SK-N-SH (cell line): ENCODE measurements around the gene SEPTIN12. TPM values are rescaled to one million over a fixed set of nuclear protein-coding genes. Genes with fewer than 3 reads are reported as not detected.

ENCODE experiments used
- CTCF ChIA-PET: fragments of 300-600, 350-600 bp; formaldehyde crosslinking; extraction: SDS; loops from one replicate; lab custom pipeline; 2021; lab: Yijun Ruan, JAX
- POLR2A ChIA-PET: fragments of 350-600 bp; sonication (Branson Sonifier 250); formaldehyde crosslinking; extraction: SDS; loops from one replicate; lab custom pipeline; 2020; ENCODE audit warnings: antibody characterized with exemption, inconsistent platforms; lab: Yijun Ruan, JAX
- DNase-seq: peaks from one replicate; pipeline ENCODE4 v3.0.0; 2012
- H2AFZ ChIP-seq: fragments of 200-600 bp; sonication (generic); 2 replicates; pipeline ENCODE4 v1.8.1; 2016; ENCODE audit warnings: antibody characterized with exemption, mild to moderate bottlenecking, low read depth
- H3F3A ChIP-seq: fragments of 200-600 bp; sonication (generic); replicated peaks from 2 replicates; pipeline ENCODE3; 2016; ENCODE audit warnings: antibody characterized with exemption, mild to moderate bottlenecking; ENCODE audit not compliant: insufficient read depth
- H3K27ac ChIP-seq, 2 experiments: fragments of 200-500 bp in 1 of 2; fragments of 200-600 bp in 1 of 2; sonication (Bioruptor generic) in 1 of 2; sonication (generic), shearing (Covaris generic) in 1 of 2; 2 replicates each; pipeline versions ENCODE4 v1.5.1 to v1.6.1; 2014 to 2016; ENCODE audit warnings: low read depth in 2 of 2, inconsistent platforms in 1 of 2, low read length in 1 of 2, mild to moderate bottlenecking in 1 of 2, mixed read lengths in 1 of 2
- H3K27me3 ChIP-seq: fragments of 200-600 bp; sonication (generic), shearing (Covaris generic); 2 replicates; pipeline ENCODE4 v1.6.1; 2016; ENCODE audit warnings: mixed run types; ENCODE audit not compliant: insufficient read depth
- H3K36me3 ChIP-seq, 2 experiments: fragments of 200-500 bp in 1 of 2; fragments of 200-600 bp in 1 of 2; sonication (Bioruptor generic) in 1 of 2; sonication (generic) in 1 of 2; replicated peaks in 1 of 2; 2 replicates each; pipeline versions ENCODE3 to v1.5.1; 2014 to 2016; ENCODE audit warnings: low read length in 1 of 2, mild to moderate bottlenecking in 1 of 2; ENCODE audit not compliant: insufficient read depth in 2 of 2, control insufficient read depth in 1 of 2
- H3K4me1 ChIP-seq, 2 experiments: fragments of 200-500 bp in 1 of 2; fragments of 200-600 bp in 1 of 2; sonication (Bioruptor generic) in 1 of 2; sonication (generic), shearing (Covaris generic) in 1 of 2; 2 replicates each; pipeline versions ENCODE4 v1.5.1 to v1.6.1; 2014 to 2016; ENCODE audit warnings: low read depth in 1 of 2, low read length in 1 of 2, mixed run types in 1 of 2; ENCODE audit not compliant: insufficient read depth in 2 of 2, control insufficient read depth in 1 of 2
- H3K4me2 ChIP-seq: fragments of 200-600 bp; sonication (generic), shearing (Covaris generic); 2 replicates; pipeline ENCODE4 v1.6.1; 2017; ENCODE audit warnings: mixed run types
- H3K4me3 ChIP-seq, 2 experiments: fragments of 200-500 bp in 1 of 2; fragments of 200-600 bp in 1 of 2; sonication (Bioruptor generic) in 1 of 2; sonication (generic), shearing (Covaris generic) in 1 of 2; 2 replicates each; pipeline versions ENCODE4 v1.5.1 to v1.8.1; 2014 to 2016; ENCODE audit warnings: low read depth in 2 of 2, inconsistent platforms in 1 of 2, low read length in 1 of 2, mild to moderate bottlenecking in 1 of 2, mixed read lengths in 1 of 2, moderate library complexity in 1 of 2
- H3K79me2 ChIP-seq: fragments of 200-600 bp; sonication (generic); 2 replicates; pipeline ENCODE4 v1.8.1; 2017; ENCODE audit warnings: mild to moderate bottlenecking; ENCODE audit not compliant: insufficient read depth
- H3K9ac ChIP-seq: fragments of 200-600 bp; sonication (generic); 2 replicates; pipeline ENCODE4 v1.6.1; 2017; ENCODE audit warnings: mixed run types
- H3K9me2 ChIP-seq: fragments of 200-600 bp; sonication (generic); 2 replicates; pipeline ENCODE4 v1.6.1; 2017; ENCODE audit warnings: mixed run types
- H3K9me3 ChIP-seq: fragments of 200-600 bp; sonication (generic); 2 replicates; pipeline ENCODE4 v1.6.1; 2017; ENCODE audit warnings: mixed run types, mild to moderate bottlenecking, moderate library complexity
- H4K20me1 ChIP-seq: fragments of 200-600 bp; sonication (generic); 2 replicates; pipeline ENCODE4 v1.6.1; 2017; ENCODE audit warnings: mild to moderate bottlenecking, mixed run types; ENCODE audit not compliant: insufficient read depth
- CHD2 ChIP-seq: fragments of 150-350 bp; IDR thresholded peaks from 2 replicates; pipeline ENCODE4 v1.6.1; 2018; ENCODE audit warnings: low read length; ENCODE audit not compliant: partially characterized antibody
- ELF1 ChIP-seq: IDR thresholded peaks from 2 replicates; pipeline ENCODE4 v1.4.0; 2012
- FOSL2 ChIP-seq: IDR thresholded peaks from 2 replicates; pipeline ENCODE4 v1.4.0; 2012; ENCODE audit warnings: low read depth, mild to moderate bottlenecking, moderate library complexity, borderline replicate concordance
- FOXJ3 ChIP-seq: sonication (generic); formaldehyde crosslinking; IDR thresholded peaks from 2 replicates; pipeline ENCODE4 v1.5.1; 2020; ENCODE audit warnings: mild to moderate bottlenecking, missing genetic modification reagents
- GATA2 ChIP-seq: sonication (generic); formaldehyde crosslinking; IDR thresholded peaks from 2 replicates; pipeline ENCODE4 v1.5.0; 2020; ENCODE audit warnings: mild to moderate bottlenecking, missing genetic modification reagents
- IRF3 ChIP-seq: fragments of 150-350 bp; IDR thresholded peaks from 2 replicates; pipeline ENCODE4 v1.6.1; 2016; ENCODE audit warnings: mild to moderate bottlenecking, low read depth, low read length
- JUND ChIP-seq: IDR thresholded peaks from 2 replicates; pipeline ENCODE4 v1.4.0; 2012
- MXI1 ChIP-seq: IDR thresholded peaks from 2 replicates; pipeline ENCODE4 v1.6.1; 2012; ENCODE audit warnings: mild to moderate bottlenecking, low read depth, low read length, improper control_type of control experiment
- NRF1 ChIP-seq: IDR thresholded peaks from 2 replicates; pipeline ENCODE4 v1.6.1; 2012; ENCODE audit warnings: low read depth, mild to moderate bottlenecking, low read length
- POLR2AphosphoS5 ChIP-seq: IDR thresholded peaks from 2 replicates; pipeline ENCODE4 v1.6.1; 2012; ENCODE audit warnings: low read depth, low read length
- RAD21 ChIP-seq: IDR thresholded peaks from 2 replicates; pipeline ENCODE4 v1.6.1; 2012; ENCODE audit warnings: mild to moderate bottlenecking, low read length
- REST ChIP-seq: IDR thresholded peaks from 2 replicates; pipeline ENCODE4 v1.6.1; 2012; ENCODE audit warnings: mild to moderate bottlenecking, low read depth, low read length, moderate library complexity
- SIN3A ChIP-seq: IDR thresholded peaks from 2 replicates; pipeline ENCODE4 v1.6.1; 2012; ENCODE audit warnings: low read depth, mild to moderate bottlenecking, low read length, moderate library complexity, borderline replicate concordance
- TAF1 ChIP-seq: IDR thresholded peaks from 2 replicates; pipeline ENCODE4 v1.6.1; 2012; ENCODE audit warnings: low read depth, mild to moderate bottlenecking, low read length, moderate library complexity, borderline replicate concordance
- TCF12 ChIP-seq: IDR thresholded peaks from 2 replicates; pipeline ENCODE4 v1.4.0; 2012
- TEAD4 ChIP-seq: IDR thresholded peaks from 2 replicates; pipeline ENCODE4 v1.4.0; 2012; ENCODE audit warnings: mild to moderate bottlenecking, borderline replicate concordance; ENCODE audit not compliant: insufficient read depth
- WGBS: methylation state at CpG from one replicate; pipeline ENCODE4 v1.1.6; 2017; ENCODE audit warnings: low lambda C conversion rate; 5-methylcytosine and 5-hydroxymethylcytosine counted together
- polyA plus RNA-seq, 3 experiments: library from polyadenylated mRNA; depleted of rRNA; stranded (reverse); fragments of >200 nt; gene quantifications; 2 replicates each; pipeline ENCODE4 v1.2.3, GENCODE V29; 2012
- TF ChIP-seq, protein P1 (sequence below): fragments of 150-350 bp; IDR thresholded peaks from 2 replicates; pipeline ENCODE4 v1.6.1; 2017; ENCODE audit warnings: antibody characterized with exemption, low read length, low read depth, borderline replicate concordance

The SEPTIN12 gene
- polyA plus RNA-seq, 1 of the 3 experiments (the other 2 are of a cell fraction), result 0.07 TPM

DNA sequence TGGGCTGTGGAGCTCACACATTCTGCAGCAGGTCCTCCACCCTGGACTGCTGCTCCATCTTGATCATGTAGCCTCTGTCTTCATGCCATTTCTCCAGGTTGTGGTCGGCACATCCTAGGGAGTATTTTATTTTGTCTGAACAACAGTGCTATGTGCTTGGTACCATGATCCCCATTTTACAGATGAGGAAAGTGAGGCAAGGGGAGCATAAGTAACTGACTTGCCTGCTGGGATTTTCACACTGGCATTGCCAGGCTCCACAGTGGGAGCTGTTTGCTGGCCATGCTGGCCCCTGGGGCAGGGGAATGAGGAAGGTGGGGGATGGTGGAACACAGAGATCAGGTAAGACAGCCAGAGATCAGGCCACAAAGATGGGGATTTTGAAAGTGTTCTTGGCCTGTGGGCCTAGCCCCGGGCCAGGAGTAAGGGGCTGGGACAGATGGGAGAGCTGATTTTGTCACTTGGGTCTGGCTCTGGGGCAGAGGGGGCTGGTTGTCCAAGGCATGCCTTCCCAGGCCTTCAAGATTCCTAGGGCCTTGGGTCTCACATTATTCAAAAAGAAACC, 11.9 kb downstream of the SEPTIN12 start:
- Histone ChIP-seq H3K4me3 (no peak overlapping the region), H3K4me2 (no peak overlapping the region), H3K36me3 (no peaks in the 10 kb centered on the region), H3K79me2 (no peaks in the 10 kb centered on the region), H3K4me1 (peaks cover 0 to 8% of the 10 kb centered on the region in 2 experiments; a peak in 1 of 4 replicates), H4K20me1 (no peaks in the 10 kb centered on the region), H3K9me3 (no peaks in the 10 kb centered on the region), H3F3A (no peaks in the 10 kb centered on the region), H3K27ac (no peak overlapping the region), H3K9me2 (no peaks in the 10 kb centered on the region), H2AFZ (no peak overlapping the region), H3K9ac (no peak overlapping the region), H3K27me3 (no peaks in the 10 kb centered on the region)
- 87% methylated on average over 2 of the region's 2 CpGs for WGBS
- DNase-seq, result no peak
- ChIA-PET POLR2A (no interaction called here), CTCF (interaction anchor here (1.7 kb wide), 1 partner anchor 10 kb away, joined by 4 read pairs; no protein-coding TSS in a partner anchor)
- TF ChIP-seq TEAD4 (no peak), SIN3A (no peak), CHD2 (no peak), TCF12 (no peak), FOSL2 (no peak), FOXJ3 (CRISPR knock-in tag) (no peak), JUND (no peak), IRF3 (no peak), NRF1 (no peak), TAF1 (no peak), GATA2 (CRISPR knock-in tag) (no peak), REST (no peak), RAD21 (no peak), MXI1 (no peak), POLR2AphosphoS5 (no peak), ELF1 (no peak)
- TF ChIP-seq, protein P1, sequence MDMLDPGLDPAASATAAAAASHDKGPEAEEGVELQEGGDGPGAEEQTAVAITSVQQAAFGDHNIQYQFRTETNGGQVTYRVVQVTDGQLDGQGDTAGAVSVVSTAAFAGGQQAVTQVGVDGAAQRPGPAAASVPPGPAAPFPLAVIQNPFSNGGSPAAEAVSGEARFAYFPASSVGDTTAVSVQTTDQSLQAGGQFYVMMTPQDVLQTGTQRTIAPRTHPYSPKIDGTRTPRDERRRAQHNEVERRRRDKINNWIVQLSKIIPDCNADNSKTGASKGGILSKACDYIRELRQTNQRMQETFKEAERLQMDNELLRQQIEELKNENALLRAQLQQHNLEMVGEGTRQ, result no peak
